Osteocyte (in vitro differentiated cells): ENCODE results near the gene CHRDL2. TPM values are rescaled to one million over a fixed set of nuclear protein-coding genes. Genes with fewer than 3 reads are reported as not detected.

Experiments used
- DNase-seq: peaks from one replicate; pipeline ENCODE4 v3.0.0; 2021; ENCODE audit warnings: mixed read lengths; ENCODE audit not compliant: unreplicated experiment; ENCODE audit errors: extremely low spot score
- H3K27ac Mint-ChIP-seq: one replicate; pipeline ENCODE4 v1.8.0; 2021; ENCODE audit warnings: mild to moderate bottlenecking, mixed read lengths; ENCODE audit not compliant: unreplicated experiment
- H3K27me3 Mint-ChIP-seq: one replicate; pipeline ENCODE4 v1.8.0; 2021; ENCODE audit warnings: mixed read lengths; ENCODE audit not compliant: unreplicated experiment
- H3K36me3 Mint-ChIP-seq: one replicate; pipeline ENCODE4 v1.8.0; 2021; ENCODE audit warnings: mixed read lengths; ENCODE audit not compliant: unreplicated experiment
- H3K4me1 Mint-ChIP-seq: one replicate; pipeline ENCODE4 v1.8.0; 2021; ENCODE audit warnings: mixed read lengths; ENCODE audit not compliant: unreplicated experiment
- H3K4me3 Mint-ChIP-seq: one replicate; pipeline ENCODE4 v1.8.0; 2021; ENCODE audit warnings: mild to moderate bottlenecking, moderate library complexity, mixed read lengths; ENCODE audit not compliant: unreplicated experiment
- H3K9me3 Mint-ChIP-seq: one replicate; pipeline ENCODE4 v1.8.0; 2021; ENCODE audit warnings: mixed read lengths; ENCODE audit not compliant: unreplicated experiment
- total RNA-seq: library from RNA; stranded (reverse); gene quantifications from 2 replicates; pipeline ENCODE4 v1.2.1, GENCODE V29; 2021
- TF ChIP-seq, protein P1 (sequence below): fragments of 200-600 bp; sonication (generic); IDR thresholded peaks from 2 replicates; pipeline ENCODE4 v1.5.0; 2021; ENCODE audit warnings: antibody characterized with exemption, mild to moderate bottlenecking, moderate library complexity

The CHRDL2 gene
- total RNA-seq, 1 donor from 2014 or later, result not detected

- TF ChIP-seq, protein P1, sequence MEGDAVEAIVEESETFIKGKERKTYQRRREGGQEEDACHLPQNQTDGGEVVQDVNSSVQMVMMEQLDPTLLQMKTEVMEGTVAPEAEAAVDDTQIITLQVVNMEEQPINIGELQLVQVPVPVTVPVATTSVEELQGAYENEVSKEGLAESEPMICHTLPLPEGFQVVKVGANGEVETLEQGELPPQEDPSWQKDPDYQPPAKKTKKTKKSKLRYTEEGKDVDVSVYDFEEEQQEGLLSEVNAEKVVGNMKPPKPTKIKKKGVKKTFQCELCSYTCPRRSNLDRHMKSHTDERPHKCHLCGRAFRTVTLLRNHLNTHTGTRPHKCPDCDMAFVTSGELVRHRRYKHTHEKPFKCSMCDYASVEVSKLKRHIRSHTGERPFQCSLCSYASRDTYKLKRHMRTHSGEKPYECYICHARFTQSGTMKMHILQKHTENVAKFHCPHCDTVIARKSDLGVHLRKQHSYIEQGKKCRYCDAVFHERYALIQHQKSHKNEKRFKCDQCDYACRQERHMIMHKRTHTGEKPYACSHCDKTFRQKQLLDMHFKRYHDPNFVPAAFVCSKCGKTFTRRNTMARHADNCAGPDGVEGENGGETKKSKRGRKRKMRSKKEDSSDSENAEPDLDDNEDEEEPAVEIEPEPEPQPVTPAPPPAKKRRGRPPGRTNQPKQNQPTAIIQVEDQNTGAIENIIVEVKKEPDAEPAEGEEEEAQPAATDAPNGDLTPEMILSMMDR, result no peak
- DNase-seq, result no peak
- no peaks in the 10 kb centered on the region for H3K36me3 Mint-ChIP-seq
- H3K4me1 Mint-ChIP-seq, result peaks cover 5% of the 10 kb centered on the region
- no peak overlapping the region for H3K27ac Mint-ChIP-seq
- H3K4me3 Mint-ChIP-seq, result no peak overlapping the region
- H3K9me3 Mint-ChIP-seq, result no peaks in the 10 kb centered on the region
- H3K27me3 Mint-ChIP-seq, result peaks cover 8% of the 10 kb centered on the region
These were observed 12.4 kb upstream of the CHRDL2 start for GRCh38 chr11:74743640-74744039.

DNA sequence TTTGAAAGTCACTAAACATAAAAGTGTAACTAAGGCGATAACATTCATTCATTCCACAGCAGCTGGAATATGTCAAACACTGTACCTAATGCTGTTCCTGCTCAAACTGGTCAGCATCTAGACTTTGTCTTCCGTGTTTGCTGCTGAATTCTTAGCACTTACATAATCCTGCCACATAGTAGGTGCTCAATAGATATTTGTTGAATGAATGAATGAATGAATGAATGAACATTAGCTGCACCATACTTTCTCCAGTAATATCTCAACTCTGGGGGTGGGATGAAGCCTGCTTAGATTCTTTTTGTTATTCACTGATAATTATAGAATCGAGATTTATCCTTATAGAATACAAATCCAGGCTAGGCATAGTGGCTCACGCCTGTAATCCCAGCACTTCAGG is 10.8 kb upstream of the CHRDL2 start:
- DNase-seq, result no peak
- peaks cover 15% of the 10 kb centered on the region for H3K27me3 Mint-ChIP-seq
- H3K4me1 Mint-ChIP-seq, result no peaks in the 10 kb centered on the region
- H3K4me3 Mint-ChIP-seq, result no peak overlapping the region
- no peaks in the 10 kb centered on the region for H3K36me3 Mint-ChIP-seq
- no peak overlapping the region for H3K27ac Mint-ChIP-seq
- TF ChIP-seq, protein P1, result no peak
- no peaks in the 10 kb centered on the region for H3K9me3 Mint-ChIP-seq

- H3K27ac Mint-ChIP-seq, result no peak overlapping the region
- TF ChIP-seq, protein P1, result peak; percentile 85
- no peak overlapping the region for H3K4me3 Mint-ChIP-seq
- H3K4me1 Mint-ChIP-seq, result no peaks in the 10 kb centered on the region
- H3K9me3 Mint-ChIP-seq, result no peaks in the 10 kb centered on the region
- DNase-seq, result peak; percentile 83
- H3K36me3 Mint-ChIP-seq, result no peaks in the 10 kb centered on the region
- H3K27me3 Mint-ChIP-seq, result peaks cover 24% of the 10 kb centered on the region
These were observed 8.5 kb upstream of the CHRDL2 start for GRCh38 chr11:74739546-74740270.

GRCh38 chr11:74736031-74736430 is 4.8 kb upstream of the CHRDL2 start:
- DNase-seq, result no peak
- Mint-ChIP-seq H3K27me3 (peaks cover 51% of the 10 kb centered on the region), H3K4me3 (no peak overlapping the region), H3K9me3 (no peaks in the 10 kb centered on the region), H3K4me1 (no peaks in the 10 kb centered on the region), H3K27ac (no peak overlapping the region), H3K36me3 (no peaks in the 10 kb centered on the region)
- TF ChIP-seq, protein P1, result no peak

GRCh38 chr11:74735365-74735928 is 4.2 kb upstream of the CHRDL2 start:
- H3K9me3 Mint-ChIP-seq, result no peaks in the 10 kb centered on the region

More at GRCh38 chr11:74735365-74735928, 4.2 kb upstream of the CHRDL2 start:
- Mint-ChIP-seq H3K27me3 (peaks cover 56% of the 10 kb centered on the region), H3K4me1 (peaks cover 5% of the 10 kb centered on the region), H3K27ac (no peak overlapping the region), H3K36me3 (no peaks in the 10 kb centered on the region), H3K4me3 (no peak overlapping the region)
- TF ChIP-seq, protein P1, result no peak
- no peak for DNase-seq
